ENCODE data around the gene HRCT1.

The HRCT1 gene

GRCh38 chr9:35904338-35904737 lies 1.7 kb upstream of the HRCT1 start:
- DNase-seq: no peak
- Histone ChIP-seq H3K36me3 (ENCODE audit: control insufficient read depth in 4 of 4, insufficient read depth in 4 of 4, low read length in 3 of 4) (no peaks in the 10 kb centered on the region), H3K9me3 (ENCODE audit: control extremely low read depth in 1 of 5, control insufficient read depth in 4 of 5, insufficient read depth in 2 of 5, low read depth in 1 of 5, low read length in 4 of 5) (no peaks in the 10 kb centered on the region), H3K27ac (ENCODE audit: insufficient read depth in 1 of 2, low read depth in 1 of 2, low read length in 2 of 2, poor library complexity in 1 of 2, severe bottlenecking in 2 of 2) (no peak overlapping the region), H3K4me1 (ENCODE audit: control extremely low read depth in 1 of 4, control insufficient read depth in 4 of 4, insufficient read depth in 4 of 4, low read length in 3 of 4) (peaks cover 2 to 39% (median 26%) of the 10 kb centered on the region in 4 experiments), H3K27me3 (replicated peaks in 2 of 5; ENCODE audit: control insufficient read depth in 4 of 5, insufficient read depth in 5 of 5, low read length in 4 of 5) (peaks cover 0 to 3% (median 0%) of the 10 kb centered on the region in 5 experiments), H3K4me3 (ENCODE audit: control insufficient read depth in 1 of 7, extremely low read depth in 1 of 7, insufficient read depth in 4 of 7, low read depth in 2 of 7, low read length in 6 of 7) (no peak overlapping the region)
- ChIA-PET CTCF (interaction anchor here (1.3 to 9.6 kb wide), 4 partner anchors 13 to 114 kb away, joined by 3 to 104 read pairs (median 13); no protein-coding TSS in a partner anchor), POLR2A (no interaction called here)
- WGBS (ENCODE audit: insufficient coverage): 85% methylated on average over 3 of the region's 8 CpGs

DNA sequence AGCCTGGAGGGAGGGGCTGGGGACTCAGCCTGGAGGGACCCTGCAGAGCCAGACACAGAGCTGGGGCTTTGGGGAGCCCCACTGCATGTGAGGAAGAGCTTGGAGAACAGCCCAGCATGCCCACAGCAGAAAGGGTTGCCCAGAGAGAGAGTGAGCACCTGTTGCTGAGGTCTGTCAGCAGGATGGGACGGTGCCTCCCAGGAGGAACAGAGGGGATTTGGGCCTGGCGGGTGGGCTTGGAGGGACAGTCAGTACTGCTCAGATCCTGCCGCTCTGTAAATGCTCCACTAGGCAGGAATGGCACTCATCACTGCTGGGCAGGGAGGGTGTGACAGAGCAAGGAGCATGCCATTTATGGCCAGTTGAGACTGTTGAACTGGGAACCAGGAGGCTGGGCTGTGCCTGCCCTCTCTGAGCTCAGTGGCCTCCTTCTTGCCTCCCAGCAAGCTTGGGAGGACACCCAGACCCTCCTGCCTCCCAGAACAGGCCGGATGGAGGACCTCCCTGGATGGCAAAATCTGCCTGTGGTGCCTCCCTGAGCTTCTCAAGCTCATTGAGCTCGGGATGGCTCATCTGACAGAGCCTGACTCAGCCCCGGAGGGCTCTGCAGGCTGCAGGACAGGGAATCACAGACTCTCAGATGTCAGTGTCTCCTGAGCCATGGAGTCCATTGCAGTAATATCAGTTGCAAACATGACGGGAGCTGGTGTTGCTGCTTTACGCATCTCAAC lies 786 bp upstream of the HRCT1 start:
- H3K27ac ChIP-seq (ENCODE audit: insufficient read depth in 1 of 2, low read depth in 1 of 2, low read length in 2 of 2, poor library complexity in 1 of 2, severe bottlenecking in 2 of 2): no peak overlapping the region
- H3K4me3 ChIP-seq (ENCODE audit: control insufficient read depth in 1 of 7, extremely low read depth in 1 of 7, insufficient read depth in 4 of 7, low read depth in 2 of 7, low read length in 6 of 7): no peak overlapping the region
- WGBS (ENCODE audit: insufficient coverage): 87% methylated on average over 7 of the region's 8 CpGs
- no peaks in the 10 kb centered on the region for H3K36me3 ChIP-seq (ENCODE audit: control insufficient read depth in 4 of 4, insufficient read depth in 4 of 4, low read length in 3 of 4)
- peaks cover 2 to 48% (median 35%) of the 10 kb centered on the region in 4 experiments for H3K4me1 ChIP-seq (ENCODE audit: control extremely low read depth in 1 of 4, control insufficient read depth in 4 of 4, insufficient read depth in 4 of 4, low read length in 3 of 4)
- CTCF ChIA-PET: interaction anchor here (0.7 to 9.6 kb wide), 7 partner anchors 14 to 147 kb away, joined by 3 to 104 read pairs (median 4); partner anchors contain the start of gene FAM221B
- H3K27me3 ChIP-seq (replicated peaks in 2 of 5; ENCODE audit: control insufficient read depth in 4 of 5, insufficient read depth in 5 of 5, low read length in 4 of 5): peaks cover 0 to 3% (median 0%) of the 10 kb centered on the region in 5 experiments
- no peak for DNase-seq
- POLR2A ChIA-PET: no interaction called here
- no peaks in the 10 kb centered on the region for H3K9me3 ChIP-seq (ENCODE audit: control extremely low read depth in 1 of 5, control insufficient read depth in 4 of 5, insufficient read depth in 2 of 5, low read depth in 1 of 5, low read length in 4 of 5)

GRCh38 chr9:35906923-35907699 lies 1.1 kb downstream of the HRCT1 start:
- ChIA-PET CTCF (interaction anchor here (0.7 to 9.6 kb wide), 5 partner anchors 11 to 62 kb away, joined by 3 to 104 read pairs (median 3); no protein-coding TSS in a partner anchor), POLR2A (no interaction called here)
- DNase-seq: no peak
- H3K4me3 ChIP-seq (ENCODE audit: control insufficient read depth in 1 of 7, extremely low read depth in 1 of 7, insufficient read depth in 4 of 7, low read depth in 2 of 7, low read length in 6 of 7): no peak overlapping the region
- peaks cover 2 to 66% (median 52%) of the 10 kb centered on the region in 4 experiments for H3K4me1 ChIP-seq (ENCODE audit: control extremely low read depth in 1 of 4, control insufficient read depth in 4 of 4, insufficient read depth in 4 of 4, low read length in 3 of 4)
- no peaks in the 10 kb centered on the region for H3K36me3 ChIP-seq (ENCODE audit: control insufficient read depth in 4 of 4, insufficient read depth in 4 of 4, low read length in 3 of 4)
- peaks cover 0 to 3% (median 0%) of the 10 kb centered on the region in 5 experiments for H3K27me3 ChIP-seq (replicated peaks in 2 of 5; ENCODE audit: control insufficient read depth in 4 of 5, insufficient read depth in 5 of 5, low read length in 4 of 5)
- WGBS (ENCODE audit: insufficient coverage): 84% methylated on average over 11 of the region's 14 CpGs
- H3K27ac ChIP-seq (ENCODE audit: insufficient read depth in 1 of 2, low read depth in 1 of 2, low read length in 2 of 2, poor library complexity in 1 of 2, severe bottlenecking in 2 of 2): no peak overlapping the region
- no peaks in the 10 kb centered on the region for H3K9me3 ChIP-seq (ENCODE audit: control extremely low read depth in 1 of 5, control insufficient read depth in 4 of 5, insufficient read depth in 2 of 5, low read depth in 1 of 5, low read length in 4 of 5)

- Histone ChIP-seq H3K36me3 (ENCODE audit: control insufficient read depth in 4 of 4, insufficient read depth in 4 of 4, low read length in 3 of 4) (no peaks in the 10 kb centered on the region), H3K27ac (ENCODE audit: insufficient read depth in 1 of 2, low read depth in 1 of 2, low read length in 2 of 2, poor library complexity in 1 of 2, severe bottlenecking in 2 of 2) (no peak overlapping the region), H3K4me1 (ENCODE audit: control extremely low read depth in 1 of 4, control insufficient read depth in 4 of 4, insufficient read depth in 4 of 4, low read length in 3 of 4) (peaks cover 2 to 66% (median 52%) of the 10 kb centered on the region in 4 experiments), H3K27me3 (replicated peaks in 2 of 5; ENCODE audit: control insufficient read depth in 4 of 5, insufficient read depth in 5 of 5, low read length in 4 of 5) (peaks cover 0 to 3% (median 0%) of the 10 kb centered on the region in 5 experiments), H3K9me3 (ENCODE audit: control extremely low read depth in 1 of 5, control insufficient read depth in 4 of 5, insufficient read depth in 2 of 5, low read depth in 1 of 5, low read length in 4 of 5) (no peaks in the 10 kb centered on the region), H3K4me3 (ENCODE audit: control insufficient read depth in 1 of 7, extremely low read depth in 1 of 7, insufficient read depth in 4 of 7, low read depth in 2 of 7, low read length in 6 of 7) (peak overlapping the region in 1 of 7 experiments; percentile 20)
- ChIA-PET POLR2A (no interaction called here), CTCF (interaction anchor here (0.8 to 9.6 kb wide), 3 partner anchors 12 to 35 kb away, joined by 3 to 104 read pairs (median 3); no protein-coding TSS in a partner anchor)
- WGBS (ENCODE audit: insufficient coverage): 22% methylated on average over 10 of the region's 13 CpGs
- DNase-seq: peak; percentile 69 to 85 (median 82)
These were observed 1.9 kb downstream of the HRCT1 start for GRCh38 chr9:35907711-35908503.

- WGBS (ENCODE audit: insufficient coverage): 96% methylated on average over 5 of the region's 9 CpGs
- DNase-seq: no peak
- CTCF ChIA-PET: interaction anchor here (0.7 to 9.6 kb wide), 2 partner anchors 35 to 46 kb away, joined by 3 to 104 read pairs; no protein-coding TSS in a partner anchor
- H3K4me1 ChIP-seq (ENCODE audit: control extremely low read depth in 1 of 4, control insufficient read depth in 4 of 4, insufficient read depth in 4 of 4, low read length in 3 of 4): peaks cover 2 to 66% (median 51%) of the 10 kb centered on the region in 4 experiments
- no peaks in the 10 kb centered on the region for H3K9me3 ChIP-seq (ENCODE audit: control extremely low read depth in 1 of 5, control insufficient read depth in 4 of 5, insufficient read depth in 2 of 5, low read depth in 1 of 5, low read length in 4 of 5)
- POLR2A ChIA-PET: no interaction called here
- no peaks in the 10 kb centered on the region for H3K36me3 ChIP-seq (ENCODE audit: control insufficient read depth in 4 of 4, insufficient read depth in 4 of 4, low read length in 3 of 4)
- no peak overlapping the region for H3K4me3 ChIP-seq (ENCODE audit: control insufficient read depth in 1 of 7, extremely low read depth in 1 of 7, insufficient read depth in 4 of 7, low read depth in 2 of 7, low read length in 6 of 7)
- no peak overlapping the region for H3K27ac ChIP-seq (ENCODE audit: insufficient read depth in 1 of 2, low read depth in 1 of 2, low read length in 2 of 2, poor library complexity in 1 of 2, severe bottlenecking in 2 of 2)
- H3K27me3 ChIP-seq (replicated peaks in 2 of 5; ENCODE audit: control insufficient read depth in 4 of 5, insufficient read depth in 5 of 5, low read length in 4 of 5): peaks cover 0 to 3% (median 0%) of the 10 kb centered on the region in 5 experiments
These were observed 2.6 kb downstream of the HRCT1 start for GRCh38 chr9:35908504-35909125.

DNA sequence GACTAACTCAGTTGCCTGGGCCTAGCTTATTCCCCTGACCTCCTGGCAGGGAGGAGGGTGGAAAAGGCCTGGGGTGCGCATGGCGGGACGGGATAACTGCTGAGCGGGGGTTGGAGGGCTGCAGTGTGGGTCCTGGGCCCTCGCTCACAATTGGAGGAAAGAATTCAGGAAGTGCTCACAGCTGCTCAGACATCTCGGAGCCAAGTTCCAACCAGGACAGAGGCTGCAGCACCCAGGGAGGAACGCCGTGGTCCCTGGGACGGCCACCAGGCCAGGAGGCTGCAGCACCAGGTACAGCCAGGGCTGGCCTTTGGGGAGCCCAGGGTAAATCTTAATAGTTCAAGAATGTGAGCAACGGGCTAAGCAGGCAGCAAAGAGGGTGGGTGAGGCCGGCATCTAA lies 3.3 kb downstream of the HRCT1 start, which contains the start of gene SPAAR:
SPAAR (plus strand) TSS at position 217 of the 400 bp plus-strand sequence. CDS start 974 bp downstream, outside the sequence.
- no peak within 1 kb of the TSS for H3K27ac ChIP-seq (ENCODE audit: insufficient read depth in 1 of 2, low read depth in 1 of 2, low read length in 2 of 2, poor library complexity in 1 of 2, severe bottlenecking in 2 of 2)
- ChIA-PET POLR2A (no interaction called here), CTCF (interaction anchor here (0.7 to 9.6 kb wide), 2 partner anchors 34 to 46 kb away, joined by 3 to 104 read pairs; no protein-coding TSS in a partner anchor)
- WGBS (ENCODE audit: insufficient coverage): 90% methylated on average over 11 of the region's 11 CpGs
- DNase-seq: no peak
- H3K27me3 ChIP-seq (replicated peaks in 2 of 5; ENCODE audit: control insufficient read depth in 4 of 5, insufficient read depth in 5 of 5, low read length in 4 of 5): peaks cover 0 to 3% (median 0%) of the 10 kb centered on the region in 5 experiments
- H3K4me3 ChIP-seq (ENCODE audit: control insufficient read depth in 1 of 7, extremely low read depth in 1 of 7, insufficient read depth in 4 of 7, low read depth in 2 of 7, low read length in 6 of 7): no peak within 1 kb of the TSS
- H3K4me1 ChIP-seq (ENCODE audit: control extremely low read depth in 1 of 4, control insufficient read depth in 4 of 4, insufficient read depth in 4 of 4, low read length in 3 of 4): peaks cover 2 to 69% (median 51%) of the 10 kb centered on the region in 4 experiments
- H3K36me3 ChIP-seq (ENCODE audit: control insufficient read depth in 4 of 4, insufficient read depth in 4 of 4, low read length in 3 of 4): no peaks in the 10 kb centered on the region
- H3K9me3 ChIP-seq (ENCODE audit: control extremely low read depth in 1 of 5, control insufficient read depth in 4 of 5, insufficient read depth in 2 of 5, low read depth in 1 of 5, low read length in 4 of 5): no peaks in the 10 kb centered on the region

Measured in common myeloid progenitor, CD34-positive (primary cell).